Upper lobe of left lung (tissue), 6 donors: Measurements from ENCODE around the gene TTC28. TPM values are rescaled to one million over a fixed set of nuclear protein-coding genes. Genes with fewer than 3 reads are reported as not detected.

ENCODE experiments used
- ATAC-seq, 2 donors: fragments of 200-7000 bp; cut with Tn5 transposase; one replicate each; pipeline ENCODE4 v1.9.1; 2022; ENCODE audit warnings: mild to moderate bottlenecking in 2 of 2, moderate library complexity in 2 of 2; ENCODE audit not compliant: low FRiP score in 2 of 2
- DNase-seq, 2 donors: peaks; one replicate each; pipeline ENCODE4 v3.0.0-alpha.2; 2019 to 2020
- H3K27ac ChIP-seq, 4 donors: fragments of 200-600 bp; sonication (generic); one replicate each; pipeline ENCODE4 v1.5.1; 2016 to 2019
- H3K27me3 ChIP-seq, 4 donors: fragments of 200-600 bp; sonication (generic); one replicate each; pipeline ENCODE4 v1.5.1; 2017 to 2019
- H3K36me3 ChIP-seq, 4 donors: fragments of 200-600 bp; sonication (generic); one replicate each; pipeline ENCODE4 v1.5.1; 2016 to 2019
- H3K4me1 ChIP-seq, 4 donors: fragments of 200-600 bp; sonication (generic); one replicate each; pipeline ENCODE4 v1.5.1; 2018 to 2019
- H3K4me3 ChIP-seq, 4 donors: fragments of 200-600 bp; sonication (generic); one replicate each; pipeline ENCODE4 v1.5.1; 2017 to 2019; ENCODE audit warnings: mild to moderate bottlenecking in 2 of 4, moderate library complexity in 1 of 4
- H3K9me3 ChIP-seq, 4 donors: fragments of 200-600 bp; sonication (generic); one replicate each; pipeline ENCODE4 v1.5.1; 2018 to 2019
- EP300 ChIP-seq, 4 donors: sonication (generic); formaldehyde crosslinking; IDR thresholded peaks; one replicate each; pipeline ENCODE4 v1.5.1; 2017; ENCODE audit warnings: antibody characterized with exemption in 4 of 4, control low read depth in 2 of 4
- POLR2A ChIP-seq, 4 donors: fragments of 450-650 bp; IDR thresholded peaks; one replicate each; pipeline ENCODE4 v1.5.1; 2016 to 2017; ENCODE audit warnings: antibody characterized with exemption in 4 of 4, mild to moderate bottlenecking in 2 of 4
- POLR2AphosphoS5 ChIP-seq, 2 donors: sonication (generic); formaldehyde crosslinking; IDR thresholded peaks; one replicate each; pipeline ENCODE4 v1.5.1; 2017; ENCODE audit warnings: antibody characterized with exemption in 2 of 2
- WGBS, 2 donors: methylation state at CpG; one replicate each; pipeline ENCODE4 v1.1.5; 2017 to 2018; 5-methylcytosine and 5-hydroxymethylcytosine counted together
- total RNA-seq, 6 donors: library from RNA; depleted of rRNA in 4 of 6; stranded (reverse); fragments of >200 nt in 4 of 6; gene quantifications; one replicate each; pipeline versions ENCODE4 v1.1.0 to v1.2.1, GENCODE V29; 2016 to 2021
- TF ChIP-seq, protein P1 (sequence below), 6 experiments: fragments of 450-650 bp in 4 of 6; fragments of 200-600 bp in 2 of 6; sonication (generic) in 2 of 6; IDR thresholded peaks; one replicate each; pipeline ENCODE4 v1.5.1; 2016 to 2019; ENCODE audit warnings: antibody characterized with exemption in 6 of 6
- donor health status: DM: no; HTN: no; CAD: no; lungs with moderate emphysema.
- donor health status: DM: no; HTN: yes; CAD: no; lungs with severe emphysema.

TTC28 gene
- total RNA-seq, 6 donors from 2014 or later, result 30.1 to 69.4 (median 41.4) TPM

DNA sequence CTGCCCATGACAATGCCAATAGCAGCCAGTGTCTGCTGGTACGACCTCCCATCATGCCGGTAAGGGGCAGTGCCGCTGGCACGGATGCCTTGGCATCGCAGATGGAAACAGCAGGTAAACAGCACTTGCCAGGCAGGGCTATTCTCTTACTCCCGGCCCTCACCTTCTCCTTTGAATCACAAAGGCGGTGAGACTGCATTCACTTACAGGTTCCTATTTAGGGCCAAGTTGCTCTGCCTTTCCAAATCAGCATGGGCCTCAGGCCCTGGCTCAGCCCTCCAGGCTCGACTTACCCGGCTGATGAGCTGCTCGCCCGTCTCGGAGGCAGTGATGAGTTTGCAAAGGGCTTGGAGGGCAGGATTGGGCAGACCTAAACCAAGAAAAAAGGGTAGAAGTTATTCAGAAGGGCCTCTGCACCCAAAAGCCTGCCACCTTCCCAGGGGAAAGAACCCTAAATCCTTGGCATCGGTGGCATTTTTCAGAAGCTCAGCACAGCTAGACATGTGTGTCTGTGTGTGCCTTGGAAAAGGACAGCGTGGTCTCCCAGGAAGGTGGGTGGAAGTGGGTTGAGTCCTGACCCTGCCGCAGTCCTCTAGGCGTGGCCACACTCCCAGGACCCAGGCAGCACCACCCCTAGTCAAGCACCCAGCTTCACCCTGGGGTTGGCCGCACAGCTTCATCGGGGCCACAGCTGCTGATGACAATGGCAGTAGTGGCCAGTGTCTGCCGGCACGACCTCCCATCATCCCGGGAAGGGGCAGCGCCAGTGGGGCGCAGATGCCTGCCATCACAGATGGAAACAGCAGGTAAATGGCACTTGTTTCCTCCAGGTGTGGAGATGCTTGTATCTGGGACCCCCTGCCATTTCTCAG, 687.1 kb downstream of the TTC28 start:
- no peak overlapping the region for H3K4me3 ChIP-seq
- peaks cover 0 to 61% (median 27%) of the 10 kb centered on the region in 4 donors for H3K36me3 ChIP-seq
- no peak for DNase-seq
- ATAC-seq, result no peak
- H3K27me3 ChIP-seq, result no peaks in the 10 kb centered on the region
- 88 to 96% methylated on average over 13 to 23 of the region's 23 CpGs for WGBS, 2 donors
- H3K9me3 ChIP-seq, result no peaks in the 10 kb centered on the region
- TF ChIP-seq POLR2A (IDR thresholded peaks at IDR 0.05), result no peak
- TF ChIP-seq POLR2AphosphoS5 (IDR thresholded peaks at IDR 0.05), result no peak
- no peak for TF ChIP-seq EP300 (IDR thresholded peaks at IDR 0.05)
- TF ChIP-seq, protein P1, sequence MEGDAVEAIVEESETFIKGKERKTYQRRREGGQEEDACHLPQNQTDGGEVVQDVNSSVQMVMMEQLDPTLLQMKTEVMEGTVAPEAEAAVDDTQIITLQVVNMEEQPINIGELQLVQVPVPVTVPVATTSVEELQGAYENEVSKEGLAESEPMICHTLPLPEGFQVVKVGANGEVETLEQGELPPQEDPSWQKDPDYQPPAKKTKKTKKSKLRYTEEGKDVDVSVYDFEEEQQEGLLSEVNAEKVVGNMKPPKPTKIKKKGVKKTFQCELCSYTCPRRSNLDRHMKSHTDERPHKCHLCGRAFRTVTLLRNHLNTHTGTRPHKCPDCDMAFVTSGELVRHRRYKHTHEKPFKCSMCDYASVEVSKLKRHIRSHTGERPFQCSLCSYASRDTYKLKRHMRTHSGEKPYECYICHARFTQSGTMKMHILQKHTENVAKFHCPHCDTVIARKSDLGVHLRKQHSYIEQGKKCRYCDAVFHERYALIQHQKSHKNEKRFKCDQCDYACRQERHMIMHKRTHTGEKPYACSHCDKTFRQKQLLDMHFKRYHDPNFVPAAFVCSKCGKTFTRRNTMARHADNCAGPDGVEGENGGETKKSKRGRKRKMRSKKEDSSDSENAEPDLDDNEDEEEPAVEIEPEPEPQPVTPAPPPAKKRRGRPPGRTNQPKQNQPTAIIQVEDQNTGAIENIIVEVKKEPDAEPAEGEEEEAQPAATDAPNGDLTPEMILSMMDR (IDR thresholded peaks at IDR 0.05), result no peak
- H3K27ac ChIP-seq, result no peak overlapping the region
- peaks cover 0 to 11% (median 7%) of the 10 kb centered on the region in 4 donors for H3K4me1 ChIP-seq

DNA sequence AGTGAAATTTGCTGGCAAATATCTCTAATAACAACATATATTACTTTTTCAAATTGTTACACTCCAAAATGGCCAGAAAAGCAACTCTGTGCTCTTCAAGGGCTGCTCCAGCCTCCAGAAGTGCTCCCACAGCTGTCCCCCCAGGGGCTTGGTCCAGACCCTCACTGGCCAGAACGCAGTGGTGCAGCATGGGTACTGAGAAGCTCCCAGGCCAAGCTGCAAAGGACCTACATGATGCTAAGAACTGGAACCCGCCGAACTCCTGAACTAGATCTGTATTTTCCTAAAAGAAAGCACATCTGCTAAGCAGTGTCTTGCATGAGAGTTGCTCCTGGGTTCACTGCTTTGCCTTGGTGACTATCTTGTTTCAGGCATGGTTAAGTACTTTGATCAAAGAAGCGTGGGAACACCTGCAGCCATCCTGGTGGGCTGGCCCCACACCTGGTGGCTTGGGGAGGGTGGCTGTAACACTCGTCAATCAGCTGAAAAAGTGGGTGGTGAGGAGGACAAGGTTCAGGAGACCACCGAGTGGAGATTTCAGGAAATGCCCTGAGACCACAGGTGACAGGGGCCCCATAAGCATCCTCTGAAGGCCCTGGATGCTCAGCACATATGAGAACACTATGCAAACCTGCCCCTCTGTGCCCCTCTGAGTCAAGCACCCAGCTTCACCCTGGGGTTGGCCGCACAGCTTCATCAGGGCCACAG, 687.9 kb downstream of the TTC28 start:
- DNase-seq, result no peak
- no peak for TF ChIP-seq POLR2AphosphoS5 (IDR thresholded peaks at IDR 0.05)
- TF ChIP-seq EP300 (IDR thresholded peaks at IDR 0.05), result no peak
- TF ChIP-seq, protein P1 (IDR thresholded peaks at IDR 0.05), result no peak
- no peak for TF ChIP-seq POLR2A (IDR thresholded peaks at IDR 0.05)
- no peak for ATAC-seq
- Histone ChIP-seq H3K4me1 (peaks cover 0 to 11% (median 7%) of the 10 kb centered on the region in 4 donors), H3K4me3 (no peak overlapping the region), H3K27me3 (no peaks in the 10 kb centered on the region), H3K9me3 (no peaks in the 10 kb centered on the region), H3K27ac (peak overlapping the region in 1 of 4 donors; percentile 55), H3K36me3 (peaks cover 0 to 59% (median 28%) of the 10 kb centered on the region in 4 donors)
- WGBS, 2 donors, result 77 to 90% methylated on average over 5 to 7 of the region's 7 CpGs

DNA sequence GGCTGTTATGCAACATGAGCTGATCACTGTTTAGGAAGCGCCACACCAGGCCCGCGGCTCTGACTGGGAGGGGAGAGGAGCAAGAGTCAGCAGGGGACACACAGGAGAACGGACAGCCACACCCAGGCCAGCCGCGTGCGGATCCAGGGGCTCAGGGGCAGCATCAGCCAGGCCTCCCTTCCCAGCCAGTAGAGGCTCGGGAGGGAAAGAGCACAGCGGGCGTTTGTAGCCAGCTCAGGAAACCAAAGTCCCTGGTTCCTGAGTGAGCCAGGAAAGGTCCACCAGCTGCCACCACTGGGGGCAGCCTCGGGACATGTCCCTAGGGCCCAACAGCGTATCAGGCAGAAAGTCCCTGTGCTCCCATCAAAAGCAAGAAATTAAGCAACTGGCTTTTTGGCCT, 688.8 kb downstream of the TTC28 start:
- DNase-seq, result no peak
- peak overlapping the region; percentile 4 to 55 (median 28) for H3K27ac ChIP-seq
- no peaks in the 10 kb centered on the region for H3K9me3 ChIP-seq
- H3K4me3 ChIP-seq, result peak overlapping the region in 1 of 4 donors; percentile 3
- TF ChIP-seq EP300 (IDR thresholded peaks at IDR 0.05) (no peak), POLR2AphosphoS5 (IDR thresholded peaks at IDR 0.05) (peak in 1 of 2 donors; percentile 9), POLR2A (IDR thresholded peaks at IDR 0.05) (no peak)
- TF ChIP-seq, protein P1 (IDR thresholded peaks at IDR 0.05), result peak; percentile 21 to 59 (median 40)
- peak; percentile 38 to 80 for ATAC-seq
- H3K36me3 ChIP-seq, result peaks cover 0 to 60% (median 32%) of the 10 kb centered on the region in 4 donors
- H3K4me1 ChIP-seq, result peaks cover 0 to 11% (median 7%) of the 10 kb centered on the region in 4 donors
- H3K27me3 ChIP-seq, result no peaks in the 10 kb centered on the region
- 48 to 65% methylated on average over 9 to 12 of the region's 12 CpGs for WGBS, 2 donors

DNA sequence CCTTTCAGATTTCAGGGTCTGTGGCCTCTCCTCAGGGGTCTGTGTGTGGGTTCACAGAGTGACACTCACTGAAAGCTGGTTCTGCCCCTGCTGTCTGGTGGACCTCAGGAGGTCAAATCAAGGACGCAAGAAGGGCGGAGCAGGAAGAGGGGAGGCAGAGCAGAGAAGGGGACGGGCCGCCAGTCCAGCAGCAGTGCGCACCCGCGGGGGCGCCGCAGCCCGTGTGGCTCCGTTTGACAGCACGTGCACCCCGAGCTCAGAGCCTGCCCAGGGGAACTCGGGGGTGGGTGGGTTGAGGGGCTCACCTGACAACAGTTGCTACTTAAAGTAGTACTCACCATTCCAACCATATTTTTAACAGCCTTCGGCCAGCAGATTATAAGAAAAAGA, 689.2 kb downstream of the TTC28 start:
- Histone ChIP-seq H3K27me3 (no peaks in the 10 kb centered on the region), H3K4me1 (peaks cover 0 to 11% (median 7%) of the 10 kb centered on the region in 4 donors), H3K9me3 (no peaks in the 10 kb centered on the region), H3K4me3 (peak overlapping the region in 1 of 4 donors; percentile 3), H3K27ac (peak overlapping the region; percentile 4 to 55 (median 28)), H3K36me3 (peaks cover 0 to 60% (median 33%) of the 10 kb centered on the region in 4 donors)
- ATAC-seq, result peak in 1 of 2 donors; percentile 5
- TF ChIP-seq POLR2AphosphoS5 (IDR thresholded peaks at IDR 0.05) (no peak), POLR2A (IDR thresholded peaks at IDR 0.05) (no peak), EP300 (IDR thresholded peaks at IDR 0.05) (no peak)
- TF ChIP-seq, protein P1 (IDR thresholded peaks at IDR 0.05), result no peak
- DNase-seq, result no peak
- 70 to 76% methylated on average over 15 of the region's 15 CpGs for WGBS, 2 donors
